Activated T-cell treated with anti-CD3 and anti-CD28 coated beads, Interleukin-2, amount 50 U/mL, for 24 hours (primary cell): Measurements from ENCODE around the gene ANKRD29.
"Not testable (repeated sequence)": the region's sequence is repeated elsewhere in the genome, so short reads cannot be mapped to it uniquely, and the experiment has no call there.

Source experiments
- DNase-seq: peaks from one replicate; pipeline ENCODE4 v3.0.0-alpha.2; 2020
- H3K27ac Mint-ChIP-seq: 2 replicates; pipeline ENCODE4 v1.8.0; 2020; ENCODE audit warnings: mild to moderate bottlenecking, mixed read lengths
- H3K27me3 Mint-ChIP-seq: 2 replicates; pipeline ENCODE4 v1.8.0; 2020; ENCODE audit warnings: mixed read lengths
- H3K36me3 Mint-ChIP-seq: 2 replicates; pipeline ENCODE4 v1.8.0; 2020; ENCODE audit warnings: low read depth, mixed read lengths
- H3K4me1 Mint-ChIP-seq: 2 replicates; pipeline ENCODE4 v1.8.0; 2020; ENCODE audit warnings: low read depth, mixed read lengths
- H3K4me3 Mint-ChIP-seq: 2 replicates; pipeline ENCODE4 v1.8.0; 2020; ENCODE audit warnings: mild to moderate bottlenecking, moderate library complexity, mixed read lengths
- H3K9me3 Mint-ChIP-seq: 2 replicates; pipeline ENCODE4 v1.8.0; 2020; ENCODE audit warnings: mixed read lengths

The ANKRD29 gene

GRCh38 chr18:23643815-23644490 is 18.8 kb downstream of the ANKRD29 start:
- Mint-ChIP-seq H3K36me3 (no peaks in the 10 kb centered on the region), H3K4me3 (no peak overlapping the region), H3K4me1 (no peaks in the 10 kb centered on the region), H3K27ac (no peak overlapping the region), H3K9me3 (no peaks in the 10 kb centered on the region), H3K27me3 (no peaks in the 10 kb centered on the region)
- no peak for DNase-seq

- no peaks in the 10 kb centered on the region for H3K36me3 Mint-ChIP-seq
- DNase-seq: no peak
- no peaks in the 10 kb centered on the region for H3K9me3 Mint-ChIP-seq
- H3K4me3 Mint-ChIP-seq: no peak overlapping the region
- no peaks in the 10 kb centered on the region for H3K4me1 Mint-ChIP-seq
- H3K27ac Mint-ChIP-seq: no peak overlapping the region
- no peaks in the 10 kb centered on the region for H3K27me3 Mint-ChIP-seq
Observed at GRCh38 chr18:23641937-23642666, 20.6 kb downstream of the ANKRD29 start.

GRCh38 chr18:23641143-23641720 is 21.5 kb downstream of the ANKRD29 start:
- H3K36me3 Mint-ChIP-seq: no peaks in the 10 kb centered on the region
- no peaks in the 10 kb centered on the region for H3K9me3 Mint-ChIP-seq
- no peak overlapping the region for H3K27ac Mint-ChIP-seq
- no peak for DNase-seq
- H3K4me3 Mint-ChIP-seq: no peak overlapping the region
- no peaks in the 10 kb centered on the region for H3K4me1 Mint-ChIP-seq
- no peaks in the 10 kb centered on the region for H3K27me3 Mint-ChIP-seq

- Mint-ChIP-seq H3K27ac (no peak overlapping the region), H3K4me3 (no peak overlapping the region), H3K27me3 (peaks cover 4% of the 10 kb centered on the region), H3K4me1 (peaks cover 6% of the 10 kb centered on the region), H3K9me3 (no peaks in the 10 kb centered on the region), H3K36me3 (no peaks in the 10 kb centered on the region)
- DNase-seq: no peak
Observed at GRCh38 chr18:23640052-23640451, 22.7 kb downstream of the ANKRD29 start.

GRCh38 chr18:23636433-23636832 is 26.3 kb downstream of the ANKRD29 start:
- H3K4me1 Mint-ChIP-seq: peaks cover 10% of the 10 kb centered on the region
- H3K27me3 Mint-ChIP-seq, H3K4me3 Mint-ChIP-seq, DNase-seq, H3K9me3 Mint-ChIP-seq, H3K36me3 Mint-ChIP-seq, H3K27ac Mint-ChIP-seq: not testable (repeated sequence)

GRCh38 chr18:23636071-23636399 is 26.7 kb downstream of the ANKRD29 start:
- Mint-ChIP-seq H3K27me3 (peaks cover 6% of the 10 kb centered on the region), H3K4me3 (no peak overlapping the region), H3K36me3 (no peaks in the 10 kb centered on the region), H3K27ac (no peak overlapping the region), H3K9me3 (no peaks in the 10 kb centered on the region), H3K4me1 (peaks cover 10% of the 10 kb centered on the region)
- DNase-seq: no peak

GRCh38 chr18:23635283-23636070 is 27.2 kb downstream of the ANKRD29 start:
- Mint-ChIP-seq H3K36me3 (no peaks in the 10 kb centered on the region), H3K9me3 (no peaks in the 10 kb centered on the region), H3K27ac (no peak overlapping the region), H3K27me3 (peaks cover 6% of the 10 kb centered on the region), H3K4me1 (peaks cover 10% of the 10 kb centered on the region), H3K4me3 (no peak overlapping the region)
- no peak for DNase-seq

- no peak overlapping the region for H3K27ac Mint-ChIP-seq
- H3K9me3 Mint-ChIP-seq: no peaks in the 10 kb centered on the region
- DNase-seq: no peak
- peaks cover 10% of the 10 kb centered on the region for H3K4me1 Mint-ChIP-seq
- H3K36me3 Mint-ChIP-seq: no peaks in the 10 kb centered on the region
- H3K4me3 Mint-ChIP-seq: no peak overlapping the region
- peaks cover 6% of the 10 kb centered on the region for H3K27me3 Mint-ChIP-seq
Observed at GRCh38 chr18:23634692-23635091, 28.0 kb downstream of the ANKRD29 start.

- Mint-ChIP-seq H3K4me3 (no peak overlapping the region), H3K4me1 (peaks cover 10% of the 10 kb centered on the region), H3K27ac (no peak overlapping the region), H3K36me3 (no peaks in the 10 kb centered on the region), H3K9me3 (no peaks in the 10 kb centered on the region), H3K27me3 (peaks cover 6% of the 10 kb centered on the region)
- DNase-seq: no peak
Observed at GRCh38 chr18:23632615-23633014, 30.1 kb downstream of the ANKRD29 start.

- no peaks in the 10 kb centered on the region for H3K9me3 Mint-ChIP-seq
- H3K4me3 Mint-ChIP-seq: no peak overlapping the region
- no peak overlapping the region for H3K27ac Mint-ChIP-seq
- peaks cover 11% of the 10 kb centered on the region for H3K4me1 Mint-ChIP-seq
- no peaks in the 10 kb centered on the region for H3K36me3 Mint-ChIP-seq
- peaks cover 6% of the 10 kb centered on the region for H3K27me3 Mint-ChIP-seq
- no peak for DNase-seq
Observed at GRCh38 chr18:23631746-23632145, 31.0 kb downstream of the ANKRD29 start.

- peaks cover 14% of the 10 kb centered on the region for H3K4me1 Mint-ChIP-seq
- H3K4me3 Mint-ChIP-seq: no peak overlapping the region
- no peaks in the 10 kb centered on the region for H3K9me3 Mint-ChIP-seq
- peaks cover 6% of the 10 kb centered on the region for H3K27me3 Mint-ChIP-seq
- H3K36me3 Mint-ChIP-seq: no peaks in the 10 kb centered on the region
- DNase-seq: no peak
- H3K27ac Mint-ChIP-seq: no peak overlapping the region
Observed at GRCh38 chr18:23631312-23631711, 31.4 kb downstream of the ANKRD29 start.

GRCh38 chr18:23629444-23629946 is 33.2 kb downstream of the ANKRD29 start:
- Mint-ChIP-seq H3K4me3 (no peak overlapping the region), H3K9me3 (no peaks in the 10 kb centered on the region), H3K36me3 (no peaks in the 10 kb centered on the region), H3K27ac (no peak overlapping the region), H3K4me1 (peaks cover 6% of the 10 kb centered on the region), H3K27me3 (peaks cover 2% of the 10 kb centered on the region)
- DNase-seq: no peak

GRCh38 chr18:23627970-23628369 is 34.7 kb downstream of the ANKRD29 start:
- Mint-ChIP-seq H3K4me1 (peaks cover 6% of the 10 kb centered on the region), H3K9me3 (no peaks in the 10 kb centered on the region), H3K27ac (no peak overlapping the region), H3K36me3 (no peaks in the 10 kb centered on the region), H3K27me3 (no peaks in the 10 kb centered on the region), H3K4me3 (no peak overlapping the region)
- DNase-seq: no peak

GRCh38 chr18:23627321-23627720 is 35.4 kb downstream of the ANKRD29 start:
- Mint-ChIP-seq H3K36me3 (no peaks in the 10 kb centered on the region), H3K4me1 (peaks cover 6% of the 10 kb centered on the region), H3K27me3 (no peaks in the 10 kb centered on the region), H3K27ac (no peak overlapping the region), H3K9me3 (no peaks in the 10 kb centered on the region), H3K4me3 (no peak overlapping the region)
- no peak for DNase-seq
